Erythroblast (primary cell): ENCODE data around the gene STXBP1.

Experiments
- GATA1 ChIP-seq: IDR thresholded peaks from 2 replicates; pipeline ENCODE4 v1.6.1; 2011; ENCODE audit warnings: low read depth, mild to moderate bottlenecking, control low read depth, low read length, moderate library complexity
- POLR2A ChIP-seq: IDR thresholded peaks from 2 replicates; pipeline ENCODE4 v1.6.1; 2011; ENCODE audit warnings: mild to moderate bottlenecking, low read length

DNA sequence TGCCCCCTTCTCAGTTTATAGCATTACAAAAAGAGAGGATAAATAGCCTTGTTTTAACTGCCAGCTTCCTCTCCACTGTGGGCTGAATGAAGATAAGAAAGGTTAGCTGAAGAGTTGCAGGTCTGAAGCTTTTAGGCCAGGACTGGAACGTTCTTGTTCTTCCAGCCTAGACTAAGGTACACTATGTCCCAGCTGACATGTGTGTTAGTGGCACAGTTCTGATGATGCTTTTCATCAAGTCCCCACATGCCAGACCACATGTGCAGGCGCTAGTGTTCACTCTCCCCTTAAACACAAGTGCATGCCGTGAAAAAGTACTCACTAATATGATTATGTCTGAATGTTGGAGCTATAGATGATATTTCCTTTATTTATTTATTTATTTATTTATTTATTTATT is 40.7 kb downstream of the STXBP1 start:
- no peak for TF ChIP-seq POLR2A
- no peak for TF ChIP-seq GATA1
